AG04450 (cell line): ENCODE data around the gene CXCL12. TPM values are rescaled to one million over a fixed set of nuclear protein-coding genes. Genes with fewer than 3 reads are reported as not detected.

Experiments
- CTCF ChIA-PET: fragments of 300-600, 350-600 bp; formaldehyde crosslinking; extraction: SDS; loops from one replicate; lab custom pipeline; 2022; ENCODE audit warnings: antibody characterized with exemption, inconsistent platforms; lab: Charles Lee
- POLR2A ChIA-PET: fragments of 350-600 bp; formaldehyde crosslinking; extraction: SDS; loops from one replicate; lab custom pipeline; 2021; ENCODE audit warnings: antibody characterized with exemption, inconsistent platforms; lab: Yijun Ruan, JAX
- DNase-seq: peaks from one replicate; pipeline ENCODE4 v3.0.0-alpha.2; 2011; ENCODE audit warnings: low read depth, low spot score
- H3K27ac ChIP-seq: one replicate; pipeline ENCODE4 v1.5.1; 2012; ENCODE audit warnings: low read depth, low read length, control low read depth
- H3K27me3 ChIP-seq: one replicate; pipeline ENCODE4 v1.6.0; 2012; ENCODE audit warnings: low read length; ENCODE audit not compliant: control insufficient read depth, insufficient read depth
- H3K4me3 ChIP-seq: 2 replicates; pipeline ENCODE4 v1.5.1; 2011; ENCODE audit warnings: mild to moderate bottlenecking, low read depth, low read length, control low read depth
- H3K9me3 ChIP-seq: 2 replicates; pipeline ENCODE4 v1.5.1; 2012; ENCODE audit warnings: low read length; ENCODE audit not compliant: control insufficient read depth, insufficient read depth
- CTCF ChIP-seq: IDR thresholded peaks from 2 replicates; pipeline ENCODE4 v1.5.1; 2011; ENCODE audit warnings: low read depth, low read length, control low read depth, inconsistent platforms
- polyA plus RNA-seq: library from polyadenylated mRNA; depleted of rRNA; stranded (reverse); fragments of >200 nt; gene quantifications from 2 replicates; pipeline ENCODE4 v1.2.3, GENCODE V29; 2011

Gene CXCL12
- polyA plus RNA-seq, 1 experiment = 93.4 TPM

GRCh38 chr10:44386546-44387052 is 1.7 kb upstream of the CXCL12 start:
- Histone ChIP-seq H3K27me3 (peaks cover 4% of the 10 kb centered on the region), H3K27ac (no peak overlapping the region), H3K4me3 (peak overlapping the region; percentile 41), H3K9me3 (no peaks in the 10 kb centered on the region; the same call in 1 of the 2 replicates)
- POLR2A ChIA-PET = interaction anchor here (0.6 to 1.1 kb wide), 3 partner anchors 131 to 738 kb away, joined by 3 to 6 read pairs (median 5); partner anchors contain the start of gene ZNF32
- CTCF ChIA-PET = interaction anchor here (0.6 to 2.8 kb wide), 24 partner anchors 10 to 739 kb away, joined by 3 to 37 read pairs (median 3); no protein-coding TSS in a partner anchor
- TF ChIP-seq CTCF = peak; percentile 88
- no peak for DNase-seq

- H3K27ac ChIP-seq = no peak overlapping the region
- TF ChIP-seq CTCF = no peak
- no peak overlapping the region for H3K4me3 ChIP-seq
- DNase-seq = no peak
- no peaks in the 10 kb centered on the region for H3K27me3 ChIP-seq
- H3K9me3 ChIP-seq = no peaks in the 10 kb centered on the region; the same call in 1 of the 2 replicates
- ChIA-PET POLR2A (interaction anchor here (1.1 kb wide), 1 partner anchor 737 kb away, joined by 3 read pairs; the partner anchor contains the start of gene ZNF32), CTCF (interaction anchor here (0.7 to 2.8 kb wide), 17 partner anchors 10 to 720 kb away, joined by 3 to 37 read pairs (median 5); no protein-coding TSS in a partner anchor)
These were observed 972 bp upstream of the CXCL12 start for GRCh38 chr10:44385696-44386441.

- CTCF ChIA-PET = interaction anchor here (1.5 kb wide), 1 partner anchor 712 kb away, joined by 3 read pairs; no protein-coding TSS in a partner anchor
- POLR2A ChIA-PET = no interaction called here
- Histone ChIP-seq H3K9me3 (no peaks in the 10 kb centered on the region; the same call in 1 of the 2 replicates), H3K27me3 (no peaks in the 10 kb centered on the region), H3K27ac (no peak overlapping the region), H3K4me3 (peak overlapping the region; percentile 73)
- TF ChIP-seq CTCF = no peak
- DNase-seq = no peak
These were observed 284 bp downstream of the CXCL12 start for GRCh38 chr10:44384601-44385025.

- TF ChIP-seq CTCF = no peak
- Histone ChIP-seq H3K4me3 (peak overlapping the region; percentile 73), H3K27ac (no peak overlapping the region), H3K27me3 (no peaks in the 10 kb centered on the region), H3K9me3 (no peaks in the 10 kb centered on the region; the same call in 1 of the 2 replicates)
- POLR2A ChIA-PET = no interaction called here
- CTCF ChIA-PET = interaction anchor here (0.7 to 1.5 kb wide), 2 partner anchors 481 to 711 kb away, joined by 3 read pairs; no protein-coding TSS in a partner anchor
- no peak for DNase-seq
These were observed 922 bp downstream of the CXCL12 start for GRCh38 chr10:44383749-44384600.
